GM04504 (cell line): Measurements from ENCODE around the gene SNAP29.
"Not testable (repeated sequence)": the region's sequence is repeated elsewhere in the genome, so short reads cannot be mapped to it uniquely, and the experiment has no call there.

Source experiments
- DNase-seq: peaks from one replicate; pipeline ENCODE4 v3.0.0-alpha.2; 2012; ENCODE audit warnings: low read depth

SNAP29 gene

GRCh38 chr22:20858615-20859416 is at the start of gene SNAP29, which contains the start of gene PI4KA:
Gene SNAP29, plus strand, starts transcription at chr22:20859007. Its CDS starts 104 bp downstream, at chr22:20859111.
Gene PI4KA, minus strand, starts transcription at chr22:20858811. Its CDS starts 86 bp downstream, at chr22:20858725.
- peak; percentile 97 for DNase-seq

DNA sequence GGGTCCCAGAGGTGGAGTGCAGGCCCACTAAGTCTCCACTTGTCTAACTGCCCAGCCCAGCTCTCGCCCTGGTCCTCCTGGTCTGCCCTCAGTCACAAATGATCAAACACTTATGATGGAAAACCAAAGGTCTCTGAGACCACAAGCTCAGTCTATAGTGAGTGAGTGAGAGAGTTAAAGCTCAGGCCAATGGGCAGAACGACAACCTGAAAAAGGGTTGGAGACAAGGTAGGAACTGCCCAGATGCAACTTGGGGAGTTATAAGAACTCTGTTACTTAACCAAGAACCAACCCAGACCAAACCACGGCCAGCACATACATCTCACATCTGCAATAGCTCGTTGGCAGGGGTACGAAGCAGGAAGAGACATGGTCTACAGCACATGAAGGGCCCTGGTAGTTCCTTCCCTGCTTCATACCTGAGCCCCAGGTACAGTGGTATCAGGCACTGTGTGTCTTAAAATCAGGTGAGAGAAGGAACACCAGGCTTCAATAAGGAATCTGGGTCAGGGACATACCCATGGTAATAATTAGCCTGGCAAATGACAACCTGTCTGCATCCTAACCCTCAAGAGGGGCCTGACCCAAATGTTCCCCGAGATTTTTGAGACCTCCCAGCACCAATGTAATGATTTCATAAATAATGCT is 49.1 kb upstream of the SNAP29 start:
- no peak for DNase-seq

DNA sequence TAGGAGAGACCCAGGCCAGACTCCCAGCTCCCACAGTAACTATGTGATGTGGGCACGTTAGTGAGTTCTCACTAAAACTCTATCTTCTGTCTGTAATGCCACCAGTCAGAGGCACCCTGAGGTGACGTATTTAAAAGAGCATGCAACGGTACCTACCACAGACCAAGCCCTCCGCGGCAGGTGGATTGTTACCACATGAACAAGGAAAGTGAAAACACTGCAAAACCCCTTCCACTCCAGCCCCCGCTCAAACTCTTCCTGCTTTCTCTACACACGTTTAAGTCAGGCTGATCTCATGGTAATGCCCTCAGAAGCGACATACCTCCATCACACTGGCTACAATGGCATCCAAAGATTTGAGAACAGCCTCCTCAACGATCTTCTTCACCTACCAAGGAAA is 48.2 kb upstream of the SNAP29 start:
- no peak for DNase-seq

DNA sequence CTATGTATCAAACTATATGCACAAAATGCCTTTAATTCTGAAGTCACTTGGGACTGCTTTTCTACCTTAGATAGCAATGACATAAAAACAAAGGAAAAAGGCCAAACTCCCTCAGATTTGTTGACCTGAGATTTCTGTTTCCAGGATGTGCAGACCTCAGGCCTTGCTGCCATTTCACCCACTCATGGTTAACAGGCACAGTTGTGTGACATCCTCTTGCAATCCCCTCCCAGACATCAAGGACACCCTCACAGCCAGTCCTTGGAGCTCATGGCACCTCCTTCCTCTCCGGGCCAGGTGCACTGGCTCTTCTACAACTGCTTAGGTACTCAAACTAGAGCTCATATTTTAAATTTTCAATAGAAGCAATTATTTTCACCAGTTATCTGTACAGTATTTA is 47.6 kb upstream of the SNAP29 start:
- DNase-seq = no peak

DNA sequence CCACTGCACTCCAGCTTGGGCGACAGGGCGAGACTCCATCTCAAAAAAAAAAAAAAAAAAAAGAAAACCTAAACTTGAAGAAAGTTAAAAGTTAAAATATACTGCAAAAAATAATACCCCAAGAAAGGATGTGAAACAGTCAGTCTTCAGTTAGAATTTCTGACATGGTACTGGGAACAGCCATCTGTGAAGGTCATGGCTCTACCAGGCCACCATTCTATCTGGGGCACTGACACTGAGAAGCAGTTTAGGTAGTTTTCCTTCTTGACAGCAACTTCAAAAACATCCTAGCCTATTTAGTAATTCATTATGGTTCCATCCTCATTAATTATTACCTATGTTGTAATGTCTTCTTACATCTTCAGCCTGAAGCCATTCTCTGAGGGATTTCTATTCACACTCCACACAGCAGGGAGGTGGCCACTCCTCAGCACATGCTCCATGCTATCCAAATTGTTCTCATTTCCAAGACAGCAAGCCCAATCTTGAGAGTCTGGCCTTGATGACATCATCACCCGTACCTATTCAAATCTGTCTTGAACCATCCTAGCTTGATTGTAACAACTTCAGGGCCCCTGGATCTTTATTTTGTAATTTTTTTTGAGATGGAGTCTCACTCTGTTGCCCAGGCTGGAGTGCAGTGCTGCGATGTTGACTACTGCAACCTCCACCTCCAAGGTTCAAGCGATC is 46.7 kb upstream of the SNAP29 start:
- DNase-seq = no peak

GRCh38 chr22:20813056-20813455 is 45.8 kb upstream of the SNAP29 start:
- no peak for DNase-seq

- no peak for DNase-seq
These were observed 44.5 kb upstream of the SNAP29 start for GRCh38 chr22:20814221-20814808.

GRCh38 chr22:20815477-20816050 is 43.2 kb upstream of the SNAP29 start:
- DNase-seq = no peak

GRCh38 chr22:20816559-20816958 is 42.2 kb upstream of the SNAP29 start:
- DNase-seq = no peak

GRCh38 chr22:20818471-20818870 is 40.3 kb upstream of the SNAP29 start:
- no peak for DNase-seq

GRCh38 chr22:20819471-20819870 is 39.3 kb upstream of the SNAP29 start:
- DNase-seq = no peak

DNA sequence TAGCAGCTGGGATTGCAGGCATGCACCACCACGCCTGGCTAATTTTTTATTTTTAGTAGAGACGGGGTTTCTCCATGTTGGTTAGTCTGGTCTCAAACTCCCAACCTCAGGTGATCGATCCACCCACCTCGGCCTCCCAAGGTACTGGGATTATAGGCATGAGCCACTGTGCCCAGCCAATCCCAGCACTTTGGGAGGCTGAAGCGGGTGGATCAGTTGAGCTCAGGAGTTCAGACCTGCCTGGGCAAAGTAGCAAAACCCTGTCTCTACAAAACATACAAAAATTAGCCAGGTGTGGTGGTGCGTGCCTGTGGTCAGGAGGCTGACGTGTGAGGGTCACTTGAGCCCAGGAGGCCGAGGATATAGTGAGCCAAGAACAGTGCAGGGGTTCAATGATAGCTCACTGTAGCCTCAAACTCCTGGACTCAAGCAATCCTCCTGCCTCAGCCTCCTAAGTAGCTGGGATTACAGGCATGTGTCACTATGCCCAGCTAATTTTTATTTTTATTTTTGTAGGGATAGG is 37.0 kb upstream of the SNAP29 start:
- DNase-seq = not testable (repeated sequence)

- no peak for DNase-seq
These were observed 36.6 kb upstream of the SNAP29 start for GRCh38 chr22:20822240-20822639.

- DNase-seq = no peak
These were observed 35.5 kb upstream of the SNAP29 start for GRCh38 chr22:20823264-20823663.

DNA sequence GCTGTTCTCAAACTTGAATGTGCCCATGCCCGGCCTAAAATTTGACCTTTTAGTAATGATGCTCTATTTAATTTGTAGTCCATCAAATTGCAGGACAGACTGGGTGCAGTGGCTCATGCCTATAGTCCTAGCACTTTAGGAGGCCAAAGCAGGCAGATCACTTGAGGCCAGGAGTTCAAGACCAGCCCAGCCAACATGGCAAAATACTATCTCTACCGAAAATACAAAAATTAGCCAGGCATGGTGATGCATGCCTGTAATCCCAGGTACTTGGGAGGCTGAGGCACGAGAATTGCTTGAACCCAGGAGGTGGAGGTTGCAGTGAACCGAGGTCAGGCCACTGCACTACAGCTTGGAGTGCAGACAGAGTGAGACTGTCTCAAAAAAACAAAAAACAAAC is 33.6 kb upstream of the SNAP29 start:
- not testable (repeated sequence) for DNase-seq

- DNase-seq = no peak
These were observed 33.2 kb upstream of the SNAP29 start for GRCh38 chr22:20825624-20826023.

- DNase-seq = not testable (repeated sequence)
These were observed 32.2 kb upstream of the SNAP29 start for GRCh38 chr22:20826373-20827152.

DNA sequence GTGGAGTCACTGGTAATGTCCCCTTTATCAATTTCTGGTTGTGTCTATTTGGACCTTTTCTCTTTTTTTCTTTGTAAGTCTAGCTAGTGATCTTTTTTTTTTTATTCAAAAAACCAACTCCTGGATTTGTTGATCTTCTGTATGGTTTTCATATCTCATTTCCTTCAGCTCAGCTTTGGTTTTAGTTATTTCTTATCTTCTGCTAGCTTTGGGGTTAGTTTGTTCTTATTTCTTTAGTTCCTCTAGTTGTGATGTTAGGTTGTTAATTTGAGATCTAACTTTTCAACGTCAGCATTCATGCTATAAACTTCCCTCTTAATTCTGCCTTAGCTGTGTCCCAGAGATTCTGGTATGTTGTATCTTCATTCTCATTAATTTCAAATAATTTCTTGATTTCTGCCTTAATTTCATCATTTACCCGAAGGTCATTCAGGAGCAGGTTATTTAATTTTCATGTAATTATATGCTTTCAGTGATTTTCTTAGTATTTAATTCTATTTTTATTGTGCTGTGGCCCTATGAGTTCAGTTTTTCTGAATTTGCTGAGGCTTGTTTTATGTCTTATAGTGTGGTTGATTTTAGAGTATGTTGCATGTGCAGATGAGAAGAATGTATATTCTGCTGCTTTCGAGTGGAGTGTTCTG is 29.2 kb upstream of the SNAP29 start:
- DNase-seq = no peak

- no peak for DNase-seq
These were observed 25.6 kb upstream of the SNAP29 start for GRCh38 chr22:20833225-20833665.

DNA sequence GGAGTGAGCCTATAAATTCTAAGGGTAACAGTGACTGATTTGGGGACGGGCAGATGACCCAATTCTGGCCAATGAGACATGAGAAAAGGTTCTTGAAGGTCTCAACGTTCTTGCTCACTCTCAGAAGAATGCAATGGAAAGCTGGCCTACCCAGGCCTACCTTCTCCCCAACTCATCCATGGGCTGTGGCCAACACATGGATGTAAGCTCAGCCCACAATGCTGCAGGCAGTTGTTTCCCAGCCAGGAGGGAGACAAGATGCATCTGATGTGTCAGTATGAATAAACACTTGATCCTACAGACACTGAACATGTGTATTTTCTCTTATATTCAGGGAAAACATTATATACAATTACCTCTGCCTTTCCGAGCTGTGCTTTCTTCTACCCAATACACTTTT is 24.6 kb upstream of the SNAP29 start:
- no peak for DNase-seq
